ENCODE data around the gene SPRN.
"Not testable (repeated sequence)": the region's sequence is repeated elsewhere in the genome, so short reads cannot be mapped to it uniquely, and the experiment has no call there.

The SPRN gene

GRCh38 chr10:133439517-133440461, 15.4 kb upstream of the SPRN start:
- no peak for DNase-seq

GRCh38 chr10:133438711-133439273, 14.4 kb upstream of the SPRN start:
- no peak for DNase-seq

GRCh38 chr10:133432789-133433188, 8.4 kb upstream of the SPRN start:
- not testable (repeated sequence) for DNase-seq

DNA sequence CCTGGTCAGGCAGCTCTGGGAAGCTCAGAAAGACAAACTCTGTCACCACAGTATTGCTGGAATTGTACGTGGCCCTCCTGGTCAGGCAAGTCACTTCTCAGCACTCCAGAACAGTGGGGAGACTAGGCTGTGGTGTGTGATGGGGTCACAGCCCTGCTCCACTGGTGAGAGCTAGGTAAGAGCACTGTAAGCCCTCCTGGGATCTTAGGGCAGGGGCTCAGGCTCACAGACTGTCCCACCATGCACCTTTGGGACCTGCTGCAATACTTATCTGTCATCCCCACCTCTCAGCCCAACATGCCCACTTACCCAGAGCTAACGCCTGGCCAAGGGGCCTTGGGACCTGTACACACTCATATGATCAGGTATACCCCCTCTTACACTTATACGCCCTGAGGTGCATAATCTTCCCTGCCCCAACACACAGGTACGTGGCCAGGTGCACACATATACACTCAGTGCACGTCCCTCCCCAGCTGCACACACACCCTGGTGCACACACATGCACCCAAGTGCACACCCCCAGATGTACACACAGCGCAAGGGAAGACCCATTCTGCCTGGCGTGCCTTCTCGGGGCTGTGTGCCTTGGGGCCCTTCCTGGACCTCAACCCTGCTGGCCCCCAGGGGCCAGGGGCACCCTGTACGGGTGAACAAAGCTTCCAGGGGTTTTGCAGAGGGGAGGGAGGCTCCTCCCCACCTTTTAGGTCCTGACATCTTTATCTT, 7.6 kb upstream of the SPRN start:
- not testable (repeated sequence) for DNase-seq

- DNase-seq = not testable (repeated sequence)
Measured at GRCh38 chr10:133429571-133429970, 5.1 kb upstream of the SPRN start.

GRCh38 chr10:133424102-133424501, 323 bp downstream of the SPRN start:
- not testable (repeated sequence) for DNase-seq

DNA sequence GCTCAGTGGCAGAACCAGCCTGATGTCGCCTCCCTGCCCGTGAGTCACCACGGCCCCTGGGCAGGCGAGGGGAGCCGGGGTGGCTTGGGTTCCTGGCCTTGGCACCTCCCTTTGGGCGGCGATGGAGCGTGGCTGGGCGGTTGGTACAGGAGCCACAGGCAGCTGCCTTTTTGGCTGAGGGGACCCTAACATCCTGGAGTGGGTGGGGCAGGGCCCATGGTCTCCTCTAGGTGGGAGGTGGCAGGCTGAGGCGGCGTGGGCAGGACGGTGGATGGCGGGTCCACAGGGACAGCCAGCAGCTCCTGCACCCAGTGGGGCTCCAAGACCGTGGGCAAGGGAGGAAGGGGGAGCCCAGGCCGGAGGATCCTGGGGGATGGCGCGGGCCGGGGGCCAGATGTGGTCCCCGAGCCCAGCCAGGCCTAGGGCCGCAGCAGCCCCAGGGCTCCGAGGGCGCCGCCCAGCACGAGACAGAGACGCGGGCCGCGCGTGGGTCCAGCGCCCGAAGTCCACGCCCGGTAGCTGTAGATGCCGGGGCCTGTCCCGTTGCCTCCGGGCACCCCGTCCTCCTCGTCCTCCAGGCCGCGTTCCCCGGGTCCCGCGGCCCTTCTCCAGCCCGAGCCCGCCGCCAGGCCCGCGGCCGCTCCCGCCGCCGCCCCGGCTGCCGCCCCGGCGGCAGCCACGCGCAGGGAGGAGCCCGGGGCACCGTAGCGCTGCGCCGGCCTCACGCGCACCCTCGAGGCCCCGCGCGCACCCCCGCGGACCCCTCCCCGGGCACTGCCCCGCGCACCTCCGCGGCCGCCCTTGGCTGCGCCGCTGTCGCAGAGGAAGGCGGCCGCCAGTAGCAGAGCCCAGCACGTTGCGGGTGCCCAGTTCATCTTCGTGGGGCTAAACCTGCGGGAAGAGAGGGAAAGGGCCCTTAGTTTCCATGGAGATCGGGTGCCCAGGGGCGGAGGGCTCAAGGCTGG, 1.3 kb downstream of the SPRN start:
- no peak for DNase-seq

DNA sequence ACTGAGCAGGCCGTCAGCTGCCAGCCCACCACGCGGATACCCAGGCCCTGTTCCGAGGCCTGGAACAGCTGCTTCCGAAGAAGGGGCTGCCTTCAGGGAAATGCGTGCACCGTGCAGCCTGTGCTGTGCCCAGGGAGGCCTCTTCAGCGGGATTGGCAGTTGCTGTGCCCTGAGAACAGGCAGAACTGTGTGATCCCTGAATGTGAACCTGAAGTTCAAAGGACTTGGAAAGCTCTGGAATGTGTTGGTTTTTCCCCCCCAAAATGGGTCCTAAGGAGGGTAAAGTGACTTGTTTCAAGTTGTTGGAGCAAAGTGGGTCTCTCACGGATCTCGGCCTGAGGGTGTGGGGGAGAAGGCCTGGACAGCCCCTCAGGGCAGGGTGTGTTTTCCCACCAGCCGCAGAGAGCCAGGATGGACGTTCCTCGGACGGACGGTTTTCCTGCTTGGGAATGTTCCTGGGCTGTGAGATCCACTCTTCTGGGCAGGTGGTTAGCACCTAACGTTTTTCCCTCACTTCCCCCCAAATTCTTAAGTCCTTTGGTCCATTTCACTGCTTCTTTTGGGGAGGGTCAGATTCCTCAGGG, 2.1 kb downstream of the SPRN start:
- no peak for DNase-seq

DNA sequence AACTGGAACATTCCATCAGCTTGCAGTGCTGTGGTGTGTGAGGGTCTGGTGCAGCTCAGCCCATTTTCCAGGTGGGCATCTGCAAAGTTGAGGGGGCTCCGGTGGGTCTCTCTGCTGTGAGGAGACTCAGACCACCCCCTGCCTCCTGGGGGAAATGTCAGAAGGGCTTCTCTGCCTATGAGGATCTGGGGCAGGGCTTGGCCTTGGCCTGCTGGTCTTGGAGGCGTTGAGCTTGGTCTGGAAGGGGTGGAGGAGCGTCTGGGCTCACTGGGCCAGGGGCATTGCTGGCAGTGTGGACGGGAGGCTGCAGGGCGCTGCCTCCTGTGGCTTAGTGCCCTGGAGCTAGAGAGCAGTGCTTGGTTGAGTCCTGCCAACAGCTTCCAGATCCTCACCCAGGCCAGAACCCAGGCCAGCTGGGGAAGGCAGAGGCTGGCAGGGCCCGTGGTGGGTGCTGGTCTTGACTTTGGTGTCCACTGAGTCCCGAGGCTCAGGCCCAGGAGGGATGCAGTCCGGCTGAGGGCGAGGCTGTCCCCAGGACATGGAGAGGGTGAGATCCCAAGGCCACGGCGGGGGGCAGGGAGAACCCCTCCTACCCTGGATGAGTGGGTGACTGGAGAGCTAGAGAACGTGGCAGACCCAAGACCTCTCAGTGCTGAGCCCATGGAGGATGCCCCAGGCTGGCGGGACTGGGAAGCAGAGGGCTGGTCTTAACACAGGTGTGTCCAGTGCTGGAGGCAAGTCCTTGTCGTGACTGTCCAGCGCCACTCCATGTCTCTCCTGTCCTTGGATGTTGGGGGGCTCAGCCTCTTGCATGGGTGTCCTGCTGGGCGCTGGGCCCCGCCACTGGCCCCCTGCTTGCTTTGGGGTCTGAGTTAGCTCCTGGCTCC, 2.8 kb downstream of the SPRN start:
- DNase-seq = no peak

DNA sequence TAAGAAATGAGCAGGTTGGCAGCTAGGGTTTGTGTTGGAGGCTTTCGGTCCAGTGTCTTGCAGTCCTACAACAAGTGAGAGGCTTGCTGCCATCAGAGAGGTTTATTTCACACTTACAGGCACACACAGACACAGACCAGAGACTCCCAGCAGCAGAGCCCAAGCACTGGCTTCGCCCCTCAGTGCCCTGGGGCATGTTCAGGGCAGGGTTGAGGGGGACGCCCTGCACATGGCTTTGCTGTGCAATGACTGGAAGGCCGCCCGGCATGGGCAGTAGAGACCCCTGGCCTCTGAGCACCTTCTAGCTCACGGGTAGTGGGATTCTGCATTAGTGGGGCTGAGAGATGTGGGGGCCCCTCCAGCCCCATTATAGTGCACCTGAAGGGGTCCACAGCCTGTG, 3.8 kb downstream of the SPRN start:
- no peak for DNase-seq

DNA sequence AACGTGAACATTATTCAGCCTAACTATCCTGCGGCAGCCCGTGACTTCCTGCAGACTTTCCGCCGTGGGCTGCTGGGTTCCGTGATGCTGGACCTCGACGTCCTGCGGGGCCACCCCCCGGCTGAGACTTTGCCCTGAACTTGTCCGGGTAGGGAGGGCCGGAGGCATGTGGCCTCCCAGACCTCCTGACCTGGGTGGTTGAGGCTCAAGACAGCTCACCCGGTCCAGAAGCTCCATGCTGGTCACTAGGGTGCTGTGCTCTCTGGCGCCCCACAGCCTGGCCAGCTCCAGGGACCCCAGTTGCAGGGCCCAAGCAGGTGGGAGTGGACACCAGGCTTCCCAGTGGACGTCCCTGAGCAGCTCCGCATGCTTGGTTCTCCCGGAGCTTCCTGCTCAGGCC, 4.4 kb downstream of the SPRN start:
- DNase-seq = no peak

GRCh38 chr10:133419211-133419950, 5.0 kb downstream of the SPRN start:
- DNase-seq = no peak

- DNase-seq = no peak
Measured at GRCh38 chr10:133418289-133418993, 6.0 kb downstream of the SPRN start.

DNA sequence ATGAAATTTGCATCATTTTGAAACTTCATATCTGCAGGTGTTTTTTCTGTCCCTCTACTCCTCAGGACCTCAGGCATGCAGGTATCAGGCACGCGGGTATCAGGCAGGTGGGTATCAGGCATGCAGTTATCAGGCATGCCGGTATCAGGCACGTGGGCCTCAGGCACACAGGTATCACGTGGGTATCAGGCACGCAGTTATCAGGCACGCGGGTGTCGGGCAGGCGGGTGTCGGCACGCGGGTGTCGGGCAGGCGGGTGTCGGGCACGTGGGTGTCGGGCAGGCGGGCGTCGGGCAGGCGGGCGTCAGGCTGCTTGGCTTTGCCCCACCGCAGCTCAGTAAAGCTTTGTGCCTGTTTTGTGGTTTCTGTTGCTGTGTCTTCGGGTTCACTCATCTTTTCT, 8.7 kb downstream of the SPRN start:
- DNase-seq = no peak

DNA sequence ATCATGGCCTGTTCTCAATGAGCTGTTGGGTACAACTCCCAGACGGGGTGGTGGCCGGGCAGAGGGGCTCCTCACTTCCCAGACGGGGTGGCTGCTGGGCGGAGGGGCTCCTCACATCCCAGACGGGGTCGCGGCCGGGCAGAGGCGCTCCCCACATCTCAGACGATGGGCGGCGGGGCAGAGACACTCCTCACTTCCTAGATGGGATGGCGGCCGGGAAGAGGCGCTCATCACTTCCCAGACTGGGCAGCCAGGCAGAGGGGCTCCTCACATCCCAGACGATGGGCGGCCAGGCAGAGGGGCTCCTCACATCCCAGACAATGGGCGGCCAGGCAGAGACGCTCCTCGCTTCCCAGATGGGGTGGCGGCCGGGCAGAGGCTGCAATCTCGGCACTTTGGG, 10.0 kb downstream of the SPRN start:
- not testable (repeated sequence) for DNase-seq

DNA sequence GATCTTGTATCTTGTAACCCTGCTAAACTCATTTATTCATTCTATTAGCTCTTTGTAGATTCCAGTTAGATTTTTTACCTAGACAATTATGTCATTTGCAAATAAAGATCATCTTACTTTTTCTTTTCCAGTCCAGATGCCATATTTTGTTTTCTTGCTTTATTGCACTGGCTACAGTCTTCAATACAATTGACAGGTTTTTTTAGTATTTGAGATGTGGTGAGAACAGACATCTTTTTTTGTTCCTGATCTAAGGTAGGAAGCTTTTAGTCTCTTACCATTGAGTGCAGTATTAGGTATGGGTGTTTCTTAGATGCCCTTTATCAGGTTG, 12.1 kb downstream of the SPRN start:
- DNase-seq = no peak

GRCh38 chr10:133411523-133412380, 12.7 kb downstream of the SPRN start:
- DNase-seq = no peak

- no peak for DNase-seq
Measured at GRCh38 chr10:133405844-133406527, 18.4 kb downstream of the SPRN start.

Data from stimulated activated CD4-positive, alpha-beta T cell treated with anti-CD3 and anti-CD28 coated beads, Interleukin-4, amount 100 ng/mL, for 4 hours (primary cell).